Measurements from ENCODE around the gene KHDC1L. TPM values are rescaled to one million over a fixed set of nuclear protein-coding genes. Genes with fewer than 3 reads are reported as not detected.
A peak's percentile ranks its signal among the peaks of the same experiment; 100 is the strongest.

Gene KHDC1L
- total and polyA plus RNA-seq, 2 donors (not counting 1 experiment from before 2014, with no cell fraction given) = not detected

GRCh38 chr6:73262671-73263569 is 37.6 kb upstream of the KHDC1L start, which contains the start of gene KHDC1:
KHDC1 (minus strand) TSS chr6:73263196; CDS start chr6:73242517, 20,679 bp downstream.
- TF ChIP-seq CTCF (IDR thresholded peaks at IDR 0.05) (no peak), EZH2 (IDR thresholded peaks at IDR 0.05; ENCODE audit: borderline replicate concordance, insufficient read depth, low read depth, low read length, poor library complexity, severe bottlenecking) (no peak)
- no peaks in the 10 kb centered on the region for H3K9me3 Mint-ChIP-seq (ENCODE audit: insufficient read depth)

GRCh38 chr6:73258721-73259120 is 33.4 kb upstream of the KHDC1L start:
- Mint-ChIP-seq H3K4me3 (no peak overlapping the region), H3K27ac (no peak overlapping the region), H3K4me1 (peaks cover 9% of the 10 kb centered on the region), H3K27me3 (no peaks in the 10 kb centered on the region), H3K9me3 (ENCODE audit: insufficient read depth) (no peaks in the 10 kb centered on the region)
- ChIA-PET POLR2A (no interaction called here), CTCF (interaction anchor here (0.7 kb wide), 1 partner anchor 55 kb away, joined by 3 read pairs; no protein-coding TSS in a partner anchor)
- Histone ChIP-seq H3K27ac (ENCODE audit: low read length in 2 of 2) (no peak overlapping the region), H2AFZ (ENCODE audit: insufficient read depth, low read depth, low read length, poor library complexity, severe bottlenecking) (no peak overlapping the region), H3K79me2 (ENCODE audit: control insufficient read depth, insufficient read depth, low read length) (peaks cover 7% of the 10 kb centered on the region), H3K9ac (ENCODE audit: low read length) (no peak overlapping the region), H3K36me3 (replicated peaks in 1 of 2; ENCODE audit: control extremely low read depth in 1 of 2, control insufficient read depth in 1 of 2, extremely low read depth in 1 of 2, insufficient read depth in 2 of 2, low read length in 1 of 2) (no peaks in the 10 kb centered on the region), H3K27me3 (replicated peaks in 1 of 4; ENCODE audit: control extremely low read depth in 1 of 4, control insufficient read depth in 3 of 4, insufficient read depth in 4 of 4, low read length in 3 of 4) (no peaks in the 10 kb centered on the region), H3K4me2 (replicated peaks; ENCODE audit: low read depth, low read length, poor library complexity, severe bottlenecking) (no peak overlapping the region), H3K4me1 (ENCODE audit: control insufficient read depth in 2 of 2, insufficient read depth in 2 of 2, low read length in 2 of 2) (peaks cover 4 to 12% of the 10 kb centered on the region in 2 donors), H3K9me3 (ENCODE audit: control extremely low read depth in 1 of 3, control insufficient read depth in 2 of 3, insufficient read depth in 1 of 3, low read length in 2 of 3) (no peaks in the 10 kb centered on the region), H4K20me1 (ENCODE audit: control insufficient read depth, insufficient read depth, low read length, poor library complexity, severe bottlenecking) (no peaks in the 10 kb centered on the region), H3K4me3 (ENCODE audit: control extremely low read depth in 1 of 5, extremely low read depth in 1 of 5, insufficient read depth in 1 of 5, low read depth in 2 of 5, low read length in 4 of 5) (no peak overlapping the region)
- intact Hi-C loops (cut with micrococcal nuclease) = no loop called here
- TF ChIP-seq CTCF (IDR thresholded peaks at IDR 0.05) = no peak
- TF ChIP-seq EZH2 (IDR thresholded peaks at IDR 0.05; ENCODE audit: borderline replicate concordance, insufficient read depth, low read depth, low read length, poor library complexity, severe bottlenecking) = no peak
- no peak for ATAC-seq (ENCODE audit: low read depth)
- WGBS (ENCODE audit: insufficient coverage) = no CpG with 5 or more reads among the region's 1 CpG
- no peak for DNase-seq

More at GRCh38 chr6:73262671-73263569, 37.6 kb upstream of the KHDC1L start, which contains the start of gene KHDC1:
- peak within 1 kb of the TSS; percentile 57 for H3K27ac Mint-ChIP-seq
- H3K27me3 ChIP-seq (replicated peaks in 1 of 4; ENCODE audit: control extremely low read depth in 1 of 4, control insufficient read depth in 3 of 4, insufficient read depth in 4 of 4, low read length in 3 of 4) = no peaks in the 10 kb centered on the region
- no peaks in the 10 kb centered on the region for H4K20me1 ChIP-seq (ENCODE audit: control insufficient read depth, insufficient read depth, low read length, poor library complexity, severe bottlenecking)
- H3K9me3 ChIP-seq (ENCODE audit: control extremely low read depth in 1 of 3, control insufficient read depth in 2 of 3, insufficient read depth in 1 of 3, low read length in 2 of 3) = no peaks in the 10 kb centered on the region
- under 1% methylated on average over 62 of the region's 63 CpGs for WGBS (ENCODE audit: insufficient coverage)
- H3K27me3 Mint-ChIP-seq = no peaks in the 10 kb centered on the region
- POLR2A ChIA-PET = no interaction called here
- H3K4me2 ChIP-seq (replicated peaks; ENCODE audit: low read depth, low read length, poor library complexity, severe bottlenecking) = peak within 1 kb of the TSS; percentile 88
- H3K4me1 Mint-ChIP-seq = peaks cover 18% of the 10 kb centered on the region
- H3K27ac ChIP-seq (ENCODE audit: low read length in 2 of 2) = peak within 1 kb of the TSS; percentile 20 to 51
- CTCF ChIA-PET = interaction anchor here (1.0 kb wide), 1 partner anchor 65 kb away, joined by 3 read pairs; no protein-coding TSS in a partner anchor
- DNase-seq = peak; percentile 67
- H3K9ac ChIP-seq (ENCODE audit: low read length) = peak within 1 kb of the TSS; percentile 79
- H2AFZ ChIP-seq (ENCODE audit: insufficient read depth, low read depth, low read length, poor library complexity, severe bottlenecking) = peak within 1 kb of the TSS; percentile 92
- peaks cover 5 to 16% of the 10 kb centered on the region in 2 donors for H3K4me1 ChIP-seq (ENCODE audit: control insufficient read depth in 2 of 2, insufficient read depth in 2 of 2, low read length in 2 of 2)
- H3K79me2 ChIP-seq (ENCODE audit: control insufficient read depth, insufficient read depth, low read length) = peaks cover 7% of the 10 kb centered on the region
- intact Hi-C loops (cut with micrococcal nuclease) = loop anchor here (1.0 kb wide), 1 partner anchor 47 kb away; no protein-coding TSS in a partner anchor
- peak within 1 kb of the TSS; percentile 32 to 92 (median 82) for H3K4me3 ChIP-seq (ENCODE audit: control extremely low read depth in 1 of 5, extremely low read depth in 1 of 5, insufficient read depth in 1 of 5, low read depth in 2 of 5, low read length in 4 of 5)
- ATAC-seq (ENCODE audit: low read depth) = peak; percentile 82
- peak within 1 kb of the TSS; percentile 83 for H3K4me3 Mint-ChIP-seq
- H3K36me3 ChIP-seq (replicated peaks in 1 of 2; ENCODE audit: control extremely low read depth in 1 of 2, control insufficient read depth in 1 of 2, extremely low read depth in 1 of 2, insufficient read depth in 2 of 2, low read length in 1 of 2) = no peaks in the 10 kb centered on the region

Data from B cell (primary cell).